ENCODE measurements around the gene TMEM106C. TPM values are rescaled to one million over a fixed set of nuclear protein-coding genes. Genes with fewer than 3 reads are reported as not detected.
A peak's percentile ranks its signal among the peaks of the same experiment; 100 is the strongest.

Gene TMEM106C
- polyA plus RNA-seq, 3 donors = 8.7 to 9.7 (median 9.0) TPM

GRCh38 chr12:47989666-47990065, 26.3 kb downstream of the TMEM106C start:
- H3K4me3 Mint-ChIP-seq = no peak overlapping the region
- Histone ChIP-seq H3K27ac (ENCODE audit: low read depth in 1 of 2, low read length in 2 of 2) (no peak overlapping the region), H3K27me3 (ENCODE audit: control insufficient read depth in 2 of 2, insufficient read depth in 2 of 2, low read length in 2 of 2) (peaks cover 0 to 18% of the 10 kb centered on the region in 2 donors), H3K4me2 (replicated peaks; ENCODE audit: extremely low read depth, low read length, poor library complexity, severe bottlenecking) (no peak overlapping the region), H2AFZ (ENCODE audit: insufficient read depth, low read depth, low read length, poor library complexity, severe bottlenecking) (no peak overlapping the region), H3K79me2 (ENCODE audit: insufficient read depth, low read length) (no peaks in the 10 kb centered on the region), H3K4me1 (ENCODE audit: control insufficient read depth in 1 of 2, insufficient read depth in 2 of 2, low read length in 2 of 2) (no peaks in the 10 kb centered on the region), H3K9ac (ENCODE audit: insufficient read depth, low read length, poor library complexity, severe bottlenecking) (no peak overlapping the region), H4K20me1 (ENCODE audit: insufficient read depth, low read length) (no peaks in the 10 kb centered on the region), H3K9me3 (replicated peaks in 1 of 2; ENCODE audit: control insufficient read depth in 1 of 2, insufficient read depth in 1 of 2, low read length in 2 of 2) (no peaks in the 10 kb centered on the region), H3K36me3 (replicated peaks in 1 of 2; ENCODE audit: control insufficient read depth in 1 of 2, insufficient read depth in 2 of 2, low read length in 2 of 2) (no peaks in the 10 kb centered on the region), H3K4me3 (replicated peaks in 1 of 3; ENCODE audit: low read depth in 2 of 3, low read length in 3 of 3) (no peak overlapping the region)
- intact Hi-C loops (cut with micrococcal nuclease) = no loop called here
- peaks cover 23 to 58% (median 52%) of the 10 kb centered on the region in 3 donors for H3K27me3 Mint-ChIP-seq (ENCODE audit: low read depth in 3 of 3)
- DNase-seq = no peak
- WGBS (ENCODE audit: insufficient coverage) = 99% methylated on average over 8 of the region's 12 CpGs
- H3K27ac Mint-ChIP-seq = no peak overlapping the region
- H3K36me3 Mint-ChIP-seq = no peaks in the 10 kb centered on the region
- TF ChIP-seq CTCF (IDR thresholded peaks at IDR 0.05) = no peak
- H3K9me3 Mint-ChIP-seq = peaks cover 0 to 1% (median 0%) of the 10 kb centered on the region in 7 donors
- peaks cover 14% of the 10 kb centered on the region for H3K4me1 Mint-ChIP-seq

GRCh38 chr12:47990351-47991105, 27.1 kb downstream of the TMEM106C start:
- Histone ChIP-seq H2AFZ (ENCODE audit: insufficient read depth, low read depth, low read length, poor library complexity, severe bottlenecking) (no peak overlapping the region), H4K20me1 (ENCODE audit: insufficient read depth, low read length) (no peaks in the 10 kb centered on the region), H3K4me3 (replicated peaks in 1 of 3; ENCODE audit: low read depth in 2 of 3, low read length in 3 of 3) (no peak overlapping the region), H3K4me2 (replicated peaks; ENCODE audit: extremely low read depth, low read length, poor library complexity, severe bottlenecking) (no peak overlapping the region), H3K9ac (ENCODE audit: insufficient read depth, low read length, poor library complexity, severe bottlenecking) (no peak overlapping the region), H3K27me3 (ENCODE audit: control insufficient read depth in 2 of 2, insufficient read depth in 2 of 2, low read length in 2 of 2) (peaks cover 0 to 21% of the 10 kb centered on the region in 2 donors), H3K27ac (ENCODE audit: low read depth in 1 of 2, low read length in 2 of 2) (no peak overlapping the region), H3K79me2 (ENCODE audit: insufficient read depth, low read length) (no peaks in the 10 kb centered on the region), H3K9me3 (replicated peaks in 1 of 2; ENCODE audit: control insufficient read depth in 1 of 2, insufficient read depth in 1 of 2, low read length in 2 of 2) (no peaks in the 10 kb centered on the region), H3K36me3 (replicated peaks in 1 of 2; ENCODE audit: control insufficient read depth in 1 of 2, insufficient read depth in 2 of 2, low read length in 2 of 2) (no peaks in the 10 kb centered on the region), H3K4me1 (ENCODE audit: control insufficient read depth in 1 of 2, insufficient read depth in 2 of 2, low read length in 2 of 2) (no peaks in the 10 kb centered on the region)
- peaks cover 27 to 62% (median 55%) of the 10 kb centered on the region in 3 donors for H3K27me3 Mint-ChIP-seq (ENCODE audit: low read depth in 3 of 3)
- no peaks in the 10 kb centered on the region for H3K36me3 Mint-ChIP-seq
- H3K9me3 Mint-ChIP-seq = peaks cover 0 to 1% (median 0%) of the 10 kb centered on the region in 7 donors
- DNase-seq = no peak
- peak overlapping the region in 1 of 2 donors; percentile 51 for H3K4me3 Mint-ChIP-seq
- H3K27ac Mint-ChIP-seq = no peak overlapping the region
- WGBS (ENCODE audit: insufficient coverage) = no CpG with 5 or more reads among the region's 7 CpGs
- intact Hi-C loops (cut with micrococcal nuclease) = no loop called here
- peaks cover 14% of the 10 kb centered on the region for H3K4me1 Mint-ChIP-seq
- no peak for TF ChIP-seq CTCF (IDR thresholded peaks at IDR 0.05)
